DOHH2 (cell line): Measurements from ENCODE around the gene SNRNP200.

Experiments used
- H3F3A ChIP-seq: fragments of 200-600 bp; sonication (generic), shearing (Covaris generic); 2 replicates; pipeline ENCODE4 v1.6.0; 2016; ENCODE audit warnings: antibody characterized with exemption, mild to moderate bottlenecking; ENCODE audit not compliant: control insufficient read depth, insufficient read depth
- H3K27ac ChIP-seq: fragments of 200-600 bp; sonication (generic); 2 replicates; pipeline ENCODE4 v1.5.1; 2014; ENCODE audit warnings: low read depth, mild to moderate bottlenecking, low read length, moderate library complexity
- H3K27me3 ChIP-seq: fragments of 200-600 bp; sonication (generic); 2 replicates; pipeline ENCODE4 v1.6.1; 2014; ENCODE audit warnings: mild to moderate bottlenecking, low read length, mixed read lengths; ENCODE audit not compliant: control insufficient read depth
- H3K36me3 ChIP-seq: fragments of 200-600 bp; sonication (generic); 2 replicates; pipeline ENCODE4 v1.6.1; 2014; ENCODE audit warnings: mild to moderate bottlenecking, low read length, moderate library complexity, mixed read lengths; ENCODE audit not compliant: control insufficient read depth
- H3K4me1 ChIP-seq: fragments of 200-600 bp; sonication (generic); 2 replicates; pipeline ENCODE4 v1.6.1; 2014; ENCODE audit warnings: mild to moderate bottlenecking, low read length, mixed read lengths; ENCODE audit not compliant: control insufficient read depth
- H3K4me2 ChIP-seq: fragments of 200-600 bp; sonication (generic); 2 replicates; pipeline ENCODE4 v1.6.0; 2014; ENCODE audit warnings: mild to moderate bottlenecking, low read length, moderate library complexity
- H3K4me3 ChIP-seq: fragments of 200-600 bp; sonication (generic); 2 replicates; pipeline ENCODE4 v1.5.1; 2014; ENCODE audit warnings: mild to moderate bottlenecking, low read length, mixed read lengths
- H3K79me2 ChIP-seq: fragments of 200-600 bp; sonication (generic); 2 replicates; pipeline ENCODE4 v1.6.1; 2014; ENCODE audit warnings: mild to moderate bottlenecking, low read length, mixed read lengths; ENCODE audit not compliant: control insufficient read depth
- H3K9me2 ChIP-seq: fragments of 200-600 bp; sonication (generic); replicated peaks from 2 replicates; pipeline ENCODE4 v1.6.1; 2014; ENCODE audit warnings: mild to moderate bottlenecking, low read length, mixed read lengths; ENCODE audit not compliant: control insufficient read depth
- H3K9me3 ChIP-seq: fragments of 200-600 bp; sonication (generic); 2 replicates; pipeline ENCODE4 v1.6.1; 2014; ENCODE audit warnings: antibody characterized with exemption, low read length, mixed read lengths; ENCODE audit not compliant: control insufficient read depth, insufficient read depth
- H4K20me1 ChIP-seq: fragments of 200-600 bp; sonication (generic); 2 replicates; pipeline ENCODE4 v1.6.0; 2014; ENCODE audit warnings: low read depth, mild to moderate bottlenecking, antibody characterized with exemption, low read length, moderate library complexity; ENCODE audit not compliant: control insufficient read depth, insufficient read depth
- CTCF ChIP-seq: fragments of 200-600 bp; sonication (generic); IDR thresholded peaks from one replicate; pipeline ENCODE4 v1.5.1; 2014; ENCODE audit warnings: antibody characterized with exemption, mild to moderate bottlenecking, low read depth, low read length; ENCODE audit not compliant: poor library complexity, severe bottlenecking
- EZH2phosphoT487 ChIP-seq: fragments of 200-600 bp; sonication (generic); IDR thresholded peaks from 2 replicates; pipeline ENCODE4 v1.6.1; 2017; ENCODE audit warnings: borderline replicate concordance, mild to moderate bottlenecking, antibody characterized with exemption, low read length, moderate library complexity, mixed read lengths

Gene SNRNP200

DNA sequence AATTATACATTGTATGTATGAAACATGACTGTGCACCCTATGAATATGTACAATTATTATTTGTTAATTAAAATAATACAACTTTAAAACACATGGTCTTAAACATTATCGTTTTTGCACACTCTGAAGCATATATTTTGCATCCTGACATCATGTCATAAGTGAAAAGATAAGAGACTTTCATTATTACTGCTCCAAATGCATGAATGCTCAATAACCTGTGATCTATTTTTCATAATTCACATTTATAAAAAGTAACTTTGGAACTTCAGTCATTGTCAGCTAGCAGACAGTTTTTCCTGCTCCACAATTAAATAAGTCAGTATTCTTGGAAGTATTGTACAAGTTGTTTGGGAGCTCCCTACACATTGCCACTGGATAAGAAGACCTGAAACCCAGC, 18.5 kb upstream of the SNRNP200 start:
- no peaks in the 10 kb centered on the region for H4K20me1 ChIP-seq
- peaks cover 66% of the 10 kb centered on the region for H3K79me2 ChIP-seq
- TF ChIP-seq CTCF (no peak), EZH2phosphoT487 (no peak)
- no peaks in the 10 kb centered on the region for H3K9me2 ChIP-seq
- H3K36me3 ChIP-seq = peaks cover 34% of the 10 kb centered on the region
- H3K4me2 ChIP-seq = peak overlapping the region; percentile 84
- H3K4me1 ChIP-seq = peaks cover 71% of the 10 kb centered on the region
- no peaks in the 10 kb centered on the region for H3K9me3 ChIP-seq
- H3F3A ChIP-seq = peaks cover 20% of the 10 kb centered on the region
- H3K27me3 ChIP-seq = no peaks in the 10 kb centered on the region
- no peak overlapping the region for H3K27ac ChIP-seq
- H3K4me3 ChIP-seq = no peak overlapping the region

DNA sequence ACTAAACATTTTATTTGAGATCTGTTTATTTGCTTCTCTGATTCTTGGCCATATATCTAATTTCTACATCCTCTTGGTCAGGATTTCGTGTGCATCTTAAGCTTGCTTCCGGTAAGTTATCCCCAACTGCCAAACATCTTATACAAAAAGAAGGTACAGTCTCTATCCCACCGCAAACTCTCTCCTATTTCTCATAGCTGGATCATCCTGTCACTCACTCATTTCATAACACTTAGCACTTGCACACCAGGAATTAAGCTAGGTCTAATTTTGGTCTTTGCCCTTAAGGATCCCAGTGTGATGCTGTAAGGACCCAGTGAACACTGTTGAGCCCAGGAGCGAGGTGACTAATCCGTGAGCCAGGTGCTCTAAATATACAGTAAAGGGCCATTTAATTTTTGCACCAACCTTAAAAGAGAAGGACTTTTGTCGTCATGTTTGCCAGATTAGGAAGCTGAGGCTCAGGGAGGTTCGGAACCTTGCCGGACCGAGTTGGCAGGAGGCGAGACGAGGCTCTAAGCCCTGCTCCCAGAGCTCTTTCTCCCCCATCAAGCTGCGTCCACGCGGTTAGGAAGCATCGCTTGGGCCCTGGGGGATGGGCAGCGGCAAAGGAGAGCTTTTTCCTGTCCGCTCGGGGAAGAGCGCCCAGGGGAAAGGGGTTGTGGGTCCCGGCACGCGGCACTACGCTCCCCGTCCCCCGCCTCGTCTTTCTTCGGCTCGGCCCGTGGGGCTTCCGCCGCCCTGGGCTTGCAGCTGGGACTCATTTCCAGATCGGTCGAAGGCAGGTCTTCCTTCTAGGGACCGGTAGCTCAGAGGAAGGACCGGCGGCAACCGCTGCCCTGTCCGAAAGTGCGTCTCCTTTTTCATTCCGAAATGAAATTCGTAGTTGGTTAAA, 15.6 kb upstream of the SNRNP200 start:
- Histone ChIP-seq H3K27me3 (no peaks in the 10 kb centered on the region), H4K20me1 (no peaks in the 10 kb centered on the region), H3K79me2 (peaks cover 53% of the 10 kb centered on the region), H3K9me3 (no peaks in the 10 kb centered on the region), H3K4me1 (peaks cover 73% of the 10 kb centered on the region), H3K36me3 (peaks cover 15% of the 10 kb centered on the region), H3K9me2 (no peaks in the 10 kb centered on the region), H3K4me3 (peak overlapping the region; percentile 97), H3K27ac (peak overlapping the region; percentile 88), H3K4me2 (peak overlapping the region; percentile 98), H3F3A (peaks cover 20% of the 10 kb centered on the region)
- no peak for TF ChIP-seq EZH2phosphoT487
- TF ChIP-seq CTCF = no peak

DNA sequence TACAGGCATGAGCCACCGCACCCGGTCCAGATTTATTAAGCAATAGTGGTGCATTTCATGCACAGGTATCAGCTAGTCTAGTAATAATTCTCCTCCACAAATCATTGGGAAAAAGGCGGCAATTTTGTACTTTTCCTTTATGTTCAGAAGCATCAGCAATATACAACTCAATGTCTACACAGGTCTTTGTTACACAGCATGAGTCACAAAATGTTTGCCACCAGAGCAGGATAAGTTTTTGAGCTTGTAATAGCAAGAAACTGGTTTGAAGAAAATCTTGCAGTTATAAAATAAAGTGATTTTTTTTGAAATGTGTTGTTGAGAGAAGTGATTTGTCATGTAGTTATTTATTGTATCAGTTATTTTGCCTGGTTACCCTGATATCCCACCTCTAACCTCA, 15.0 kb upstream of the SNRNP200 start:
- H3K27me3 ChIP-seq = no peaks in the 10 kb centered on the region
- H3K36me3 ChIP-seq = peaks cover 18% of the 10 kb centered on the region
- no peaks in the 10 kb centered on the region for H3K9me2 ChIP-seq
- peaks cover 47% of the 10 kb centered on the region for H3K79me2 ChIP-seq
- no peaks in the 10 kb centered on the region for H4K20me1 ChIP-seq
- peaks cover 20% of the 10 kb centered on the region for H3F3A ChIP-seq
- H3K9me3 ChIP-seq = no peaks in the 10 kb centered on the region
- peak overlapping the region; percentile 98 for H3K4me2 ChIP-seq
- TF ChIP-seq EZH2phosphoT487 (no peak), CTCF (no peak)
- peaks cover 79% of the 10 kb centered on the region for H3K4me1 ChIP-seq
- peak overlapping the region; percentile 97 for H3K4me3 ChIP-seq
- H3K27ac ChIP-seq = peak overlapping the region; percentile 88
